ENCODE results near the gene KCNMB1.
A peak's percentile ranks its signal among the peaks of the same experiment; 100 is the strongest.

KCNMB1 gene

DNA sequence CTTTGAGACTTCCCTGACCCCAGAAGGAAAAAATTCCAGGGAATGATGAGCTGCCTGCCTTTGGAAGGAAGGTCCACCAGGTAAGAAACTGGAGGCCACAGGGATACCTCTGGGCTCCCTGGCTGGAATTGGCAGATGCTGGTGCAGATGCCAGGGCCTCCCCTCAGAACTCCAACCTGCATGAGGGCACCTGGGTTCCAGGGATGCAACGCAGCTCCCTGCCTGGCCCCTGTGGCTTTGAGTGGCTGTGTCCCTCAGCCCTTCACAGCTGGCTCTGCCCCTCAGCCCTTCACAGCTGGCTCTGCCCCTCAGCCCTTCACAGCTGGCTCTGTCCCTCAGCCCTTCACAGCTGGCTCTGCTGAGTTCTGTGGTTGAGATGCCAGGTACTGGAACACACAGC, 13.9 kb downstream of the KCNMB1 start:
- DNase-seq = no peak

GRCh38 chr5:170372971-170373370, 16.2 kb downstream of the KCNMB1 start:
- no peak for DNase-seq

DNA sequence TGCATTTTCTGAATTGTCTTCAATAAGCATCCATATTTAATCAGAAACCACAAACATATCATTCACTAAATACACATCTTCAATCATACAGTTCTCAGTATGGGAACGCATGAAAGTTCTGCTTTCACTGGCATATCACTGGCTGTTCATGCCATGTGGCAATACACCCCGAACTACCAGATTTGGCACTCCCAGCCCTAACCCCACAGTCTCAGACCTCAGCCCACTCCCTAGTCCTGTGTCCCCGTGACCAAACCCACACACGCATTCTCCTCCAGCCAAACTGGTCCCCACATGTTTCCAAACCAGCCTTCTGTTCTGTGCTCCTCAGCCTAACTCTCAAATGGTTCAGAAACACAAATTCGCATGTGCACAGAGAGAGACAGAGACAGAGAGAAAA, 20.6 kb downstream of the KCNMB1 start:
- DNase-seq = no peak

GRCh38 chr5:170366276-170366675, 22.9 kb downstream of the KCNMB1 start:
- no peak for DNase-seq

DNA sequence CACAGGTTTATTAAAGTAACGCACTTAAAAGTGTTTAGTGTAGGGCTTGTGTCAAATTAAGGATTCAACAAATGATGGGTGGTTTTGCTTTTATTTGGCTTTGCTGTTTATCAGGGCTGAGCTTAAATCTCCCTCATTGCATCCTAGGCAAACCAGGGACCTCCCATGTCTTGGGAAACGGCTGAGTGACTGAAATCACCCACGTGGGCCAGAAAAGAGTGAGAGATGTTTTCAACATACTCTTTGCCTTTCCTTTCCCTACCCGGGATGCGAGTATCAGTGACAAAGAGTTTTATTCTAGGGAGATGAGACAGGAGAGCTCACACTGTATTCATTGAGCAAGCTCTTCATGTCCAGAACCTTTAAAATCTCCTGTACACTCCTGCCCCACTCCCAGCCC, 23.3 kb downstream of the KCNMB1 start:
- no peak for DNase-seq

- DNase-seq = no peak
Observed at GRCh38 chr5:170365011-170365410, 24.2 kb downstream of the KCNMB1 start.

GRCh38 chr5:170363671-170364070, 25.5 kb downstream of the KCNMB1 start:
- DNase-seq = peak; percentile 22

- DNase-seq = no peak
Observed at GRCh38 chr5:170362656-170363055, 26.5 kb downstream of the KCNMB1 start.

DNA sequence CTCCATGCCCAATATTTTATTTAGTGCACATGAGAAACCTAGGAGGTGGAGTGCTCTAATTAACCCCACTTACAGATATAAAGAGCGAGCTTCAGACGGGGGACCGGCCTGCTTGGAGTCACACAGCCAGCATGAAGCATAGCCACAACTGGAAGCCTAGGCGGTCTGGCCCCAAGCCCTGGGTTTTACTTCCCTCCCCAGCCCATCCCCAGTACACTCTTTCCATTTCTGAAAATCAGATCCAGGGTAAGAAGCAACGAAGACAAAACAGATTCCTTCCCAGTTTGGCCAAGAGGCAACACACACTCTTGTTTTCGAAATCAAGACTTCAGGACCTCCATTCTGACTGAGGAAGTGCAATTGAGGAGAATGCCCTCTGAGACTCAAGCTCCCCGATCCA, 27.1 kb downstream of the KCNMB1 start:
- no peak for DNase-seq

DNA sequence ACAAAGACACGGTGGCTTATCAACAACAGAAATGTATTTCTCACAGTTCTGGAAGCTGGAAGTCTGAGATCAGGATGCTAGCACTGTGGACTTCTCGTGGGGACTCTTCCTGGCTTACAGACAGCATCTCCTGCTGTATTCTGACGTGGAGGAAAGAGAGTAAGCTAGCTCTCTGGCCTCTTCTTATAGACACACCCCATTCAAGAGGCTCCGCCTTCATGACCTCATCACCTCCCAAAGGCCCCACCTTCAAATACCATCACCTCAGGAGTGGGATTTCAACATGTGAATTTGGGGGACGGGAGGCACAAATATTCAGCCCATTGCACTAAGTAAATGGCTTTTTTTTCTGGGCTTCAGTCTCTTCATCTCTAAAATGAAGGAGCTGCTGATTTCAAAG, 27.6 kb downstream of the KCNMB1 start:
- DNase-seq = no peak

DNA sequence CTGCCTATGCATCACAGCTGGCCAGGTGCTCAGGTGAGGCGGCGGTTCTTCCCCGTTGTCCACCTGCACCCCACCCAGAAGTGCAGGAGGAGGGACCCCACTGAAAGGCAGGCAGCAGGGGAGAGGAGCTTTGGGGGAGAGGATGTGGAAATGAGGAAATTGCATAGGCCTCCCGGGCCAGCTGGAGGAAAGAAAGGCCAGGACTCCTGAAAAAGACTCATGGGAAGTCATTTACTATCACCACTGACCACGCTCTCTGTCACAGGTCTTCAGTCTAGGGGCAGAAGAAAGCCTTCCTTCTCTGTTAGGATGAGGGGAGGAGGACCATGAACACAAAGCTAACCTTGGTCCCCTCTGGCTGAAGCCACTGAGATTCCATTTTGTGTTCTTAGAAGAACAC, 28.1 kb downstream of the KCNMB1 start:
- DNase-seq = no peak

GRCh38 chr5:170360709-170361108, 28.5 kb downstream of the KCNMB1 start:
- DNase-seq = peak; percentile 31

GRCh38 chr5:170357955-170358444, 31.2 kb downstream of the KCNMB1 start:
- DNase-seq = peak; percentile 78

GRCh38 chr5:170355601-170356098, 33.5 kb downstream of the KCNMB1 start:
- no peak for DNase-seq

GRCh38 chr5:170353961-170354360, 35.2 kb downstream of the KCNMB1 start:
- DNase-seq = no peak

DNA sequence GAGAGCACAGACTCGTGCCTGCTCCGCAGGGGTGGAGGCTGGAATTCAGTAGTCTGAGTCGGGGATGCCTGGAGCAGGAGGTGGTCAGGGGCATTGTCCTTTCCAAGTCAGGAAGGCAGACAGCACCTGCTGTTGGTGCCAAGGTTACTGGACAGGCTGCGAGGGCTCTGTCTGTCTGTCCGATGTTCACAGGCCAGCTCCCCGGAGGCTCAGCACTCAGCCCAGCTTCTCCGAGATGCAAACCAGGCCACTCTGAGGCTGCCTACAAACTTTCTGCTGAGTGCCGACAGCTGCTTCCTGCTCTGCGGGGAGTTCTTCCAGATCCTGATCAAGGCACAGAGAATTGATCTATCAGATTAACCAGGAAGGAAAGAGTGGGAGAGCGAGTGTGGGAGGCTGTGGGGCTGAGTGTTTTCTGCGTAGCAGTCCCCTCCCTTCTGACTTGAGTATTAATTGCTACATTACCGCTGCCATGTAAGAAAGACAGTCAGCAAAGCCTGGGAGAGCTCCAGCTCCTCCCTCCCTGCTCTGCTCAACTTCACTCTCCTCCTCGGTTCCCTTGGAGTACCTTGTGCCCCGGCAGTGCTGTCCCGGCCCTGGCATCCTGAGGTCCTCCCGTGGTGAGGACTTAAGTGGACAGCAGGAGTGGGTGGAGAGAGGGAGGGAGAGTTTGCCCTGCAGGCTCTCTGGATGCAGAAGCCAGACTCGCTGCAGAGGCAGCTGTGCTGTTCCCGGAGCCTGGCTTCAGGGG, 36.0 kb downstream of the KCNMB1 start:
- peak; percentile 54 for DNase-seq

DNA sequence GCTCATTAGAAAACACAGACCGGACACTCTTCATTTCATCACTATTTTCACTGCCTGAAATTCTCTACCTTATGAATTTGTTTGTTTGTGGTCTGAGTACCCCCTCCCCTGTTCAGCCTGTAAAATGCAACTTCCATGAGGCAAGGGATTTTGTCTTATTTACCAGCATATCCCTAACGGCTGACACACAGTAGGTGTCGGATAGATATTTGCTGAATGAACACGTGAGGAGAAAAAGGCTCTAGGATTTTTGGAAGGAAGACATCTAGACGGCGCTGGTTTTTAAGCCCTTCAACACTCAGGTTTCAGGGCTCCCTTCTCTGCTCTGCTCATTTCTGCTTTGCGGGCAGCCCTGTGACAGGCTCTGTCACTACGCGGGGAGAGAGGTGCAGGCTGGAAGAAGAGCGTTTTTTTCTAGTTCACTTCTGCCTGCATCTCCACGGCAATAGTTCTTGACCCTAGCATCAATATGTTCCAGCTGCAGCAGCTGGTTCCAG, 41.0 kb downstream of the KCNMB1 start:
- DNase-seq = peak; percentile 25

- no peak for DNase-seq
Observed at GRCh38 chr5:170347022-170347567, 42.1 kb downstream of the KCNMB1 start.

GRCh38 chr5:170345971-170346370, 43.2 kb downstream of the KCNMB1 start:
- no peak for DNase-seq

DNA sequence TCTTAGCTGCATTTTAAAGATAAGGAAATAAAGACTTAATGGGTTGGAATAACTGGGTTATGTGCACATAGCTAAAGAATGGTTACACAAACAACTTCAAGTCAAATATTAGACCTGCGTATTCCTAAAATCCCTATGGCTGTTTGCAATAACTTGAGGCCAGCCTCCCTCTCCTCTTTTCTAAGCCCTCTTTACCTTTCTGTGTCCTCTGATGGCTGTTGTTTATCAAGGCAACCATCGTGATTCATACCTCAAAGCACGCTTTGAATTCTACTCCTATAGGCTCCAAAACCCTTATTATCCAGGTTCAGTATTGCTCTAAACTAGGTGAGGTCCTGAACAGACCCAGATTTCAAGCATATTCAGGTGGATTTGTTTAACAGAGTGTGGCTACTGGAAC, 46.0 kb downstream of the KCNMB1 start:
- no peak for DNase-seq

- no peak for DNase-seq
Observed at GRCh38 chr5:170342153-170342725, 46.9 kb downstream of the KCNMB1 start.

DNA sequence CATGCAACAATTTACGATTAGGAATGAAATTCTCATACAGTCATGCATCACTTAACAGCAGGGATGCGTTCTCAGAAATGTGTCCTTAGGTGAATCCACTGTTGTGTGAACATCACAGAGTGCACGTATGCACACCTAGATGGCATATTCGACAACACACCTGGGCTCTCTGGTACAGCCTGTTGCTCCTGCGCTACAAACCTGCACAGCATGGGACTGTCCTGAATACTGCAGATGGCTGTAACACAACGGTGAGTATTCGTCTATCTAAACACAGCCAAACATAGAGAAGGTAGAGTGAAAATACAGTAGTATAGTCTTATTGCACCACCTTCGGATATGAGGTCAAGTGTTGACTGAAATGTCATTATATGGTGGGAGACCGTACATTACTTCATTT, 47.6 kb downstream of the KCNMB1 start:
- DNase-seq = no peak

DNA sequence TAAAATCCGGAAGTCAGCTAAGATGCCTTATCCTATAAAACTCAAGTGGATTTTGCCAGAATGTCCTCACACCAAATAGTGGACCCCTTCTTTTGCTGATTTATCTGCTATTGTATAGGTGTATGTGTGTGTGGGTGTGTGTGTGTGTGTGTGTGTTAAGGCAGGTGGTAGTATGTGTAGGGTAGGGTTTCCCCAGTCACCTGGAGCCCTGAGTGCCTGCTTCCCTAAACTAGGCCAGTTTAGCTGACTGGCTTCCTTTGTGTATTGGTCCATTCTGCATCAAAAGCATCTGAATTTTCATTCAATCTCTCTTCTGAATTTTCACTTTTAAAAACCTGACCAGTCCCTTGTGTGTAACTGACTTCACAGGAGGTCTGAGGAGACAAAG, 49.4 kb downstream of the KCNMB1 start:
- DNase-seq = no peak
